ENCODE measurements around the gene ENTPD1. TPM values are rescaled to one million over a fixed set of nuclear protein-coding genes. Genes with fewer than 3 reads are reported as not detected.

The ENTPD1 gene
- total RNA-seq, 6 experiments from 2014 or later: not detected

- Mint-ChIP-seq H3K9me3 (peaks cover 6% of the 10 kb centered on the region; the same call in 1 of the 2 replicates), H3K36me3 (ENCODE audit: low read depth) (no peaks in the 10 kb centered on the region), H3K4me3 (no peak overlapping the region), H3K27ac (no peak overlapping the region), H3K27me3 (ENCODE audit: insufficient read depth) (peaks cover 5% of the 10 kb centered on the region; the same call in 1 of the 2 replicates), H3K4me1 (ENCODE audit: low read depth) (no peaks in the 10 kb centered on the region)
- TF ChIP-seq CTCF (IDR thresholded peaks at IDR 0.05): no peak
- peak; percentile 26 for DNase-seq
Measured at GRCh38 chr10:95835149-95835860, 79.3 kb downstream of the ENTPD1 start.

GRCh38 chr10:95835911-95836310 lies 79.9 kb downstream of the ENTPD1 start:
- H3K4me3 Mint-ChIP-seq: no peak overlapping the region
- H3K36me3 Mint-ChIP-seq (ENCODE audit: low read depth): no peaks in the 10 kb centered on the region
- H3K27me3 Mint-ChIP-seq (ENCODE audit: insufficient read depth): peaks cover 5% of the 10 kb centered on the region; the same call in 1 of the 2 replicates

GRCh38 chr10:95836610-95837355 lies 80.8 kb downstream of the ENTPD1 start:
- H3K27ac Mint-ChIP-seq: no peak overlapping the region
- H3K27me3 Mint-ChIP-seq (ENCODE audit: insufficient read depth): peaks cover 5% of the 10 kb centered on the region; the same call in 1 of the 2 replicates
- no peak overlapping the region for H3K4me3 Mint-ChIP-seq
- H3K4me1 Mint-ChIP-seq (ENCODE audit: low read depth): no peaks in the 10 kb centered on the region
- no peak for DNase-seq
- H3K36me3 Mint-ChIP-seq (ENCODE audit: low read depth): no peaks in the 10 kb centered on the region
- no peak for TF ChIP-seq CTCF (IDR thresholded peaks at IDR 0.05)
- no peaks in the 10 kb centered on the region for H3K9me3 Mint-ChIP-seq

More at GRCh38 chr10:95835911-95836310, 79.9 kb downstream of the ENTPD1 start:
- DNase-seq: no peak
- no peaks in the 10 kb centered on the region for H3K4me1 Mint-ChIP-seq (ENCODE audit: low read depth)
- no peak for TF ChIP-seq CTCF (IDR thresholded peaks at IDR 0.05)
- H3K27ac Mint-ChIP-seq: no peak overlapping the region
- H3K9me3 Mint-ChIP-seq: peaks cover 2% of the 10 kb centered on the region; the same call in 1 of the 2 replicates

GRCh38 chr10:95837356-95837776 lies 81.4 kb downstream of the ENTPD1 start:
- no peaks in the 10 kb centered on the region for H3K36me3 Mint-ChIP-seq (ENCODE audit: low read depth)
- no peaks in the 10 kb centered on the region for H3K9me3 Mint-ChIP-seq
- H3K4me1 Mint-ChIP-seq (ENCODE audit: low read depth): no peaks in the 10 kb centered on the region
- no peak overlapping the region for H3K4me3 Mint-ChIP-seq
- peaks cover 5% of the 10 kb centered on the region; the same call in 1 of the 2 replicates for H3K27me3 Mint-ChIP-seq (ENCODE audit: insufficient read depth)
- no peak for TF ChIP-seq CTCF (IDR thresholded peaks at IDR 0.05)
- no peak overlapping the region for H3K27ac Mint-ChIP-seq
- no peak for DNase-seq

GRCh38 chr10:95837783-95838182 lies 81.8 kb downstream of the ENTPD1 start:
- Mint-ChIP-seq H3K9me3 (no peaks in the 10 kb centered on the region), H3K4me3 (no peak overlapping the region), H3K36me3 (ENCODE audit: low read depth) (no peaks in the 10 kb centered on the region), H3K27me3 (ENCODE audit: insufficient read depth) (peaks cover 5% of the 10 kb centered on the region; the same call in 1 of the 2 replicates), H3K4me1 (ENCODE audit: low read depth) (no peaks in the 10 kb centered on the region), H3K27ac (no peak overlapping the region)
- no peak for DNase-seq
- TF ChIP-seq CTCF (IDR thresholded peaks at IDR 0.05): no peak
